GM18951 (cell line): ENCODE measurements around the gene RAE1.
"Not testable (repeated sequence)": the region's sequence is repeated elsewhere in the genome, so short reads cannot be mapped to it uniquely, and the experiment has no call there.

ENCODE experiments used
- POLR2A ChIP-seq: IDR thresholded peaks from 4 replicates; pipeline ENCODE4 v1.6.1; 2011; ENCODE audit warnings: mild to moderate bottlenecking; ENCODE audit not compliant: insufficient read length, insufficient read depth; ENCODE audit errors: extremely low read depth
- in situ Hi-C: fragments of 300-500 bp; cut with MboI; formaldehyde crosslinking; loops from one replicate; pipeline ENCODE4 v1.12.0; 2022; ENCODE audit warnings: low sequenced_read_pairs, mixed read lengths, inconsistent platforms; ENCODE audit not compliant: unreplicated experiment

RAE1 gene

GRCh38 chr20:57335392-57335791 lies 15.7 kb upstream of the RAE1 start:
- no peak for TF ChIP-seq POLR2A
- in situ Hi-C loops: no loop called here

- in situ Hi-C loops: loop anchor here (5.0 kb wide), 1 partner anchor 254 kb away; no protein-coding TSS in a partner anchor
- no peak for TF ChIP-seq POLR2A
Observed at GRCh38 chr20:57341663-57342062, 9.4 kb upstream of the RAE1 start.

GRCh38 chr20:57342829-57343228 lies 8.2 kb upstream of the RAE1 start:
- no peak for TF ChIP-seq POLR2A

GRCh38 chr20:57346477-57346876 lies 4.6 kb upstream of the RAE1 start:
- no peak for TF ChIP-seq POLR2A
- in situ Hi-C loops: no loop called here

More at GRCh38 chr20:57342829-57343228, 8.2 kb upstream of the RAE1 start:
- in situ Hi-C loops: loop anchor here (5.0 kb wide), 1 partner anchor 256 kb away; no protein-coding TSS in a partner anchor

GRCh38 chr20:57347393-57347792 lies 3.7 kb upstream of the RAE1 start:
- TF ChIP-seq POLR2A: no peak
- in situ Hi-C loops: no loop called here

- in situ Hi-C loops: not testable (repeated sequence)
Observed at GRCh38 chr20:57348200-57348921, 2.7 kb upstream of the RAE1 start.

GRCh38 chr20:57348922-57349574 lies 2.0 kb upstream of the RAE1 start:
- in situ Hi-C loops: not testable (repeated sequence)

- in situ Hi-C loops: no loop called here
- no peak for TF ChIP-seq POLR2A
Observed at GRCh38 chr20:57350081-57350710, 859 bp upstream of the RAE1 start.

GRCh38 chr20:57350726-57351041 lies 371 bp upstream of the RAE1 start:
- in situ Hi-C loops: not testable (repeated sequence)

GRCh38 chr20:57352305-57352704 lies 1.2 kb downstream of the RAE1 start:
- in situ Hi-C loops: no loop called here
- no peak for TF ChIP-seq POLR2A

- TF ChIP-seq POLR2A: no peak
- in situ Hi-C loops: no loop called here
Observed at GRCh38 chr20:57353351-57353750, 2.3 kb downstream of the RAE1 start.

GRCh38 chr20:57361517-57361916 lies 10.5 kb downstream of the RAE1 start:
- no peak for TF ChIP-seq POLR2A
- in situ Hi-C loops: no loop called here

GRCh38 chr20:57364451-57364850 lies 13.4 kb downstream of the RAE1 start:
- no peak for TF ChIP-seq POLR2A
- in situ Hi-C loops: no loop called here

GRCh38 chr20:57369596-57369995 lies 18.5 kb downstream of the RAE1 start:
- in situ Hi-C loops: no loop called here

More at GRCh38 chr20:57369596-57369995, 18.5 kb downstream of the RAE1 start:
- no peak for TF ChIP-seq POLR2A
